Stimulated activated CD4-positive, alpha-beta T cell treated with anti-CD3 and anti-CD28 coated beads, Interleukin-12 subunit alpha, Interleukin-12 subunit beta, amount 100 ng/mL, for 48 hours (primary cell): ENCODE data around the gene TOPORS.

ENCODE experiments used
- DNase-seq, 3 donors: peaks; one replicate each; pipeline ENCODE4 v3.0.0-alpha.2; 2020; ENCODE audit warnings: low read depth in 2 of 3, low spot score in 1 of 3

The TOPORS gene

DNA sequence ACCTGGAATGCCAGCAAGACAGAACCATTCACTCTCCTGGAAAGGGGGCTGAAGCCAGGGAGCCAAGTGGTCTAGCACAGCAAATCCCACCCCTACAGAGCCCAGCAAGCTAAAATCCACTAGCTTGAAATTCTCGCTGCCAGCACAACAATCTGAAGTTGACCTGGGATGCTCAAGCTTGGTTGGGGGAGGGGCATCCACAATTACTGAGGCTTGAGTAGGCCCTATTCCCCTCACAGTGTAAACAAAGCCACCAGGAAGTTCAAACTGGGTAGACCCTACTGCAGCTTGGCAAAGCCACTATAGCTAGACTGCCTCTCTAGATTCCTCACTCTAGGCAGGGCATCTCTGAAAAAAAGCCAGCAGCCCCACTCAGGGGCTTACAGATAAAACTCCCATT, 43.7 kb downstream of the TOPORS start:
- no peak for DNase-seq

DNA sequence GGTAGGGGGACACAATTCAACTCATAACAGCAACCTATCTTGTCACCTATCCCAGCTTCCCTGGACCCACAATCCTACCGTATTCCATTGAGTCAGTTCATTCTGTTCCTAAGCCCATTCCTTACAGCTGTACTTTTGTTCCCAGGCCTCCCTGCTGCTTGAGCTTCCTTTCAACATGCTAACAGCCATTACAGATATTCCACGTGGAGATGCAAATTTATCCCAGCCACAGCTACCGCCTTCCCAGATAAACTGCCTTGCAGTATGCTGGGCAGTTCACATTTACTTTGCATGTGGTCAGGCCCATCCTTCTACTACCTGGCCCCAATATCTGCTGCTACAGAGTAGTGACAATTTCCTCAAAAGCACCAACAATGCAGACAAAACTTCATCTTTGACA, 49.4 kb downstream of the TOPORS start:
- no peak for DNase-seq

DNA sequence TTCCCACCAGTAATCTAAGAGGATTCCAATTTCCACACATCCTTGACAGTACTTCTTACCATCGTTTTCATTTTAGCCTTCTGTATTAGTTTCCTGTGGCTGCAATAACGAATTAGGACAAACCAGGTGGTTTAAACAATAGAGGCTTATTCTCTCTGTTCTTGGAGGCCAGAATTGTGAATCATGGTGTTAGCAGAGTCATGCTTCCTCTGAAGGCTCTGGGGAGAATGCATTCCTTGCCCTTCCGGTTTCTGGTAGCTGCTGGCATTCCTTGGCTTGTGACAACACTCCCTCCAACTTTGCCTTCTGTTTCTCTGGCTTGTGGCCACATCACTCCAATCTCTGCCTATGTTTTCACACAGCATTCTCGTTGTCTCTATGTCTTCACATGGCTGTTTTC, 49.9 kb downstream of the TOPORS start:
- DNase-seq = no peak

DNA sequence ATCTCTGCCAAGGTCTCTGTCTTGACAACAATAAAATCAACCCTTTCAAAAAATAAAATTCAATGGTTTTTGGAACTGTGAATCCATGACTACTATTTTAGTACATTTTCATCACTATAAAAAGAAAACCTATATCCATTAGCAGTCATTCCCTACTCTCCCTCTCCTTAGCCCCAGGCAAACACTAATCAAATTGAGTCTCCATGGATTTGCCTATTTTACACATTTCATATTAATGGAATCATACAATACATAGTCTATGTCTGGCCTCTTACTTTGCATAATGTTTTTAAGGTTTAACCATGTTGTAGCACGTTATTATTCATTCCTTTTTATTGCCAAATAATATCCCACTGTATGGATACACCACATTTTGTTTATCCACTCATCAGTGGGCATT, 50.5 kb downstream of the TOPORS start:
- DNase-seq = no peak

DNA sequence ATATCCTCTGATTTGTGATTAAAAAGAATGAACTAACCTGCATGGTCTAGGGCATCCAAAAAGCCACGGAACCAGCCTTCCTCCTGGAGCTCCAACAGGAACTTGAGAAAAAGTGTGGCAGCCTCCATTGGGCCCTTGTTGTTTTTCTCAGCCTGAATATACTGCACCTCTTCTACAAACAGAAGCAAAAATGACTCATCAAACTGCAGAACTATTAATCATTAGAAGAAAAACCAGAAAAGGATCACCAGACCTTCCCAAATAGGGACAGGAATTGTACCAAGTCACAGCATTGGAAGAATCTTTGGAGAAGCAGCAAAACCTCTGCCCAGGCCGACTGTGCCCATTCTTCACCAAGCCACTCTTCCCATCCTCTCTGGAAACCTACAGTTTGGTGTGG, 51.6 kb downstream of the TOPORS start:
- DNase-seq = no peak

DNA sequence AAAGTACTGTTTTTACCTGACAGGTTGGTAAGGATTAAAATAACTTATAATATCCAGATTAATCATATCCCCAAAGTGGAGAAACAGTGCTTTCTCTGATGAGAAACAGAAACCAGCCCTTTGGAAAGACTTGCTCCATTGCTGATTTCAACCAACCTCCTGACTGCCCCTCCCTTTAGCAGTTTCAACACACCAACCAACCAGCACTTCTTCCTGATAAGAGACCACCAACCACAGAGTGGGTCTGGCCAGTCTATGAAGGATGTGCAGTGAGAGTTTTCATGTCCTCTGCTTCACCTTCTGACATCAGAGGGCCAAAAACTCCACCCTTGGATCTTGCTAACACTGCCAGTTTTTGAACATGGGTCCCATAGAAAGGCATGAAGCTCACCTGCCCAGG, 54.5 kb downstream of the TOPORS start:
- no peak for DNase-seq

DNA sequence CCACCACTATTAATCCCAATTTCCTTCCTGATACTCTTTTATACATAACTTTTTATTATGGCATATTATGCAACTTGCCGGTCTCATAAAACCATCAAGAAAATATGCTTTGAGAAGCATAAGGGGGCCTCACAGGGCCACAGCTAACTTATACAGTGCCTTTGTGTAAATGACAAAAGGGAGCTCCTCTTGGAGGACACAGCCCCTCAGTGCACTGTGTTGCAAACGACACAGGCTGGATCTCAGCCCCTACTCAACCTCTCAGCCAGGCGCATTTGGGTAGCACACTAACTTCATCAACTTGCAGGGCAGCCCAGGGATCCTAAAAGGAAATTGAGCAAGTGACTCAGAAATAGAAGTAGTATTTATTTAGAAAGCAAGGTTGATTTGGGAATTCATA, 61.8 kb downstream of the TOPORS start:
- no peak for DNase-seq
